Skeletal muscle satellite cell (primary cell): ENCODE results near the gene ZPBP2. TPM values are rescaled to one million over a fixed set of nuclear protein-coding genes. Genes with fewer than 3 reads are reported as not detected.

ENCODE experiments used
- H3K27me3 ChIP-seq: 2 replicates; pipeline ENCODE4 v1.7.0; 2013; ENCODE audit warnings: low read length; ENCODE audit not compliant: control insufficient read depth, insufficient read depth
- H3K36me3 ChIP-seq: 2 replicates; pipeline ENCODE4 v1.7.0; 2013; ENCODE audit warnings: mild to moderate bottlenecking, control low read depth, low read length; ENCODE audit not compliant: insufficient read depth
- H3K4me1 ChIP-seq: 2 replicates; pipeline ENCODE4 v1.7.0; 2013; ENCODE audit warnings: low read length; ENCODE audit not compliant: control insufficient read depth, insufficient read depth
- H3K4me2 ChIP-seq: 2 replicates; pipeline ENCODE4 v1.7.0; 2013; ENCODE audit warnings: mild to moderate bottlenecking, low read length
- H3K4me3 ChIP-seq: 2 replicates; pipeline ENCODE4 v1.7.0; 2013; ENCODE audit warnings: low read length
- H3K9ac ChIP-seq: 2 replicates; pipeline ENCODE4 v1.7.0; 2013; ENCODE audit warnings: mild to moderate bottlenecking, low read depth, low read length, moderate library complexity
- H3K9me3 ChIP-seq: replicated peaks from 2 replicates; pipeline ENCODE4 v1.7.0; 2013; ENCODE audit warnings: mild to moderate bottlenecking, control low read depth, low read length
- total RNA-seq: library from RNA; depleted of rRNA; stranded (reverse); fragments of >200 nt; gene quantifications from 2 replicates; pipeline ENCODE4 v1.2.3, GENCODE V29; 2012; rRNA removed

ZPBP2 gene
- total RNA-seq, result not detected in 2 replicates

- Histone ChIP-seq H3K4me1 (no peaks in the 10 kb centered on the region), H3K27me3 (peaks cover 83% of the 10 kb centered on the region), H3K9ac (no peak within 1 kb of the TSS)
Measured at GRCh38 chr17:39867880-39868553, at the start of gene ZPBP2. TSS of gene ZPBP2 (plus strand) at chr17:39868202. CDS start at chr17:39868355, 153 bp downstream.

GRCh38 chr17:39818358-39819000 lies 49.5 kb upstream of the ZPBP2 start:
- no peak overlapping the region for H3K9ac ChIP-seq
- no peaks in the 10 kb centered on the region for H3K9me3 ChIP-seq
- H3K27me3 ChIP-seq, result peaks cover 16% of the 10 kb centered on the region
- no peak overlapping the region for H3K4me2 ChIP-seq
- no peaks in the 10 kb centered on the region for H3K36me3 ChIP-seq
- no peaks in the 10 kb centered on the region for H3K4me1 ChIP-seq
- H3K4me3 ChIP-seq, result no peak overlapping the region

More at GRCh38 chr17:39867880-39868553, at the start of gene ZPBP2:
- Histone ChIP-seq H3K36me3 (no peaks in the 10 kb centered on the region), H3K4me3 (no peak within 1 kb of the TSS), H3K9me3 (peaks cover 6% of the 10 kb centered on the region), H3K4me2 (no peak within 1 kb of the TSS)

DNA sequence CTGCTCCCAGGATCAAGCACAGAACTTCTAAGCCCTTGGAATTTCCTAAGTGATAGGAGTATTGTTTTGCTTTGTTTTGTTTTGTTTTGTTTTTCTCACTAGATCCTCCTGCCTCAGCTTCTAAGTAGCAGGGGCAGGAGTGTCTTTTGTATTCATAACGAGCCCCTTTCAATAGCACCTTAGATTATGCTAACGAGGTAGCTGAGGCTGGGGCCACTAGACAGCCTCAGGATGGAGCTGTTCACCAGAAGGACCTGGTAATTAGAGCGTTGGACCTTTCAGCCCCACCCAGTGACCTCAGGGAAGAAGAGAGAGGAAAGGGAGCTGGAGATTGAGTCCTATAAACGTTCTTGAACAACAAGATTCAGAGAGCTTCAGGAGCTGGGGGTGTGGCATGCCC lies 47.5 kb upstream of the ZPBP2 start:
- no peak overlapping the region for H3K4me3 ChIP-seq
- no peak overlapping the region for H3K9ac ChIP-seq
- no peaks in the 10 kb centered on the region for H3K9me3 ChIP-seq
- peaks cover 7% of the 10 kb centered on the region for H3K27me3 ChIP-seq
- no peak overlapping the region for H3K4me2 ChIP-seq
- H3K36me3 ChIP-seq, result no peaks in the 10 kb centered on the region
- no peaks in the 10 kb centered on the region for H3K4me1 ChIP-seq

GRCh38 chr17:39820987-39821386 lies 47.0 kb upstream of the ZPBP2 start:
- Histone ChIP-seq H3K4me1 (no peaks in the 10 kb centered on the region), H3K4me3 (no peak overlapping the region), H3K9me3 (no peaks in the 10 kb centered on the region), H3K36me3 (no peaks in the 10 kb centered on the region), H3K4me2 (no peak overlapping the region), H3K27me3 (peaks cover 11% of the 10 kb centered on the region), H3K9ac (no peak overlapping the region)

DNA sequence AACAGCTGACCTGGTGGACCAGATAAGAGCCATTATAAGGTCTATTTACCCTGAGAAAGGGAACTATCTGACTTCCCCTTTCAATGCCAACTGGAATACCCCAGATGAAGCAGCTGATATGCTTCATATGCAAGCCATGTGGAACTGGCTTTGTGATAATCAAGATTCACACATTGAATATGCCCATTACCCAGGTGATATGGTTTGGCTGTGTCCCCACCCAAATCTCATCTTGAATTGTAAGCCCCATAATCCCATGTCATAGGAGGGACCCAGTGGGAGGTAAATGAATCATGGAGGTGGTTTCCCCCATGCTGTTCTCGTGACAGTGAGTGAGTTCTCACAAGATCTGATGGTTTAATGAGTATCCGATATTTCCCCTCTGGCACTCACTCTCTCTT lies 46.0 kb upstream of the ZPBP2 start:
- peaks cover 21% of the 10 kb centered on the region for H3K27me3 ChIP-seq
- H3K4me3 ChIP-seq, result no peak overlapping the region
- H3K4me2 ChIP-seq, result no peak overlapping the region
- H3K36me3 ChIP-seq, result no peaks in the 10 kb centered on the region
- no peak overlapping the region for H3K9ac ChIP-seq
- no peaks in the 10 kb centered on the region for H3K9me3 ChIP-seq
- H3K4me1 ChIP-seq, result no peaks in the 10 kb centered on the region

DNA sequence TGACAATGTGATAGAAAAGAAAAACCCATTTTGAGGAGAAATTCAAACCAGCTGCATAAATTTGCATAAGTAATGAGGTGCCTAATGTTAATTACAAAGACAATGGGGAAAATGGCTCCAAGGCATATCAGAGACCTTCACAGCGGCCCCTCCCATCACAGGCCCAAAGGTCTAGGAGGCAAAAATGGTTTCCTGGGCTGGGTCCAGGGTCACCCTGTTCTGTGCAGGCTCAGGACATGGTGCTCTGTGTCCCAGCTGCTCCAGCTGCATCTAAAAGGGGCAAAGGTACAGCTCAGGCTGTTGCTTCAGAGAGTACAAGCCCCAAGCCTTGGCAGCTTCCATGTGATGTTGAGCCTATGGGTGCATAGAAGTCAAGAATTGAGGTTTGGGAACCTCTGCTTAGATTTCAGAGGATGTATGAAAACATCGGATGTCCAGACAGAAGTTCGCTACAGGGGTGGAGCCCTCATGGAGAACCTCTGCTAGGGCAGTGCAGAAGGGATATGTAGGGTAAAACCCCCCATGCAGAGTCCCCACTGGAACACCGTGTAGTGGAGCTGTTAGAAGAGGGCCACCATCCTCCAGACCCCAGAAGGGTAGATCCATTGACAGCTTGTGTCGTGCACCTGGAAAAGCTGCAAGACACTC lies 44.5 kb upstream of the ZPBP2 start:
- H3K9me3 ChIP-seq, result no peaks in the 10 kb centered on the region
- no peak overlapping the region for H3K4me2 ChIP-seq
- peaks cover 33% of the 10 kb centered on the region for H3K27me3 ChIP-seq
- no peaks in the 10 kb centered on the region for H3K36me3 ChIP-seq
- H3K4me1 ChIP-seq, result no peaks in the 10 kb centered on the region
- H3K9ac ChIP-seq, result no peak overlapping the region
- H3K4me3 ChIP-seq, result no peak overlapping the region

- no peak overlapping the region for H3K4me2 ChIP-seq
- H3K4me1 ChIP-seq, result no peaks in the 10 kb centered on the region
- H3K27me3 ChIP-seq, result peaks cover 45% of the 10 kb centered on the region
- H3K9ac ChIP-seq, result no peak overlapping the region
- no peaks in the 10 kb centered on the region for H3K36me3 ChIP-seq
- H3K9me3 ChIP-seq, result no peaks in the 10 kb centered on the region
- H3K4me3 ChIP-seq, result no peak overlapping the region
Measured at GRCh38 chr17:39826334-39826733, 41.7 kb upstream of the ZPBP2 start.

DNA sequence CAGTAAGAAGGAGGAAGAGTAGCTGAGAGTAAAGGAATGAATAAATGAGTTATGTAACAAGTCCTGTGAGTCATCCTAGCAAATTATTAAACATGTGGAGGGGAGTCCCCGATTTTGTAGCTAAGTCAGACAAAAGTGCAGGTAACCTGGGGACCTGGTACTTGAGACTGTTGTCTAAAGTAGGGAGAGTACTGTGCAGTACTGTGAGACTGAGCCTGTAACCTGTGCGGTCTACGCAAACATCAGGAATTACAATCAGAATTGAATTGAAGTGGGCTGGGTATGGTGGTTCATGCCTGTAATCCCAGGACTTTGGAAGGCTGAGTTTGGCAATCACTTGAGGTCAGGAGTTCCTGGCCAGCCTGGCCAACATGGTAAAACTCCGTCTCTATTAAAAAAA lies 39.6 kb upstream of the ZPBP2 start:
- no peaks in the 10 kb centered on the region for H3K36me3 ChIP-seq
- no peaks in the 10 kb centered on the region for H3K9me3 ChIP-seq
- no peak overlapping the region for H3K4me3 ChIP-seq
- H3K4me2 ChIP-seq, result no peak overlapping the region
- H3K4me1 ChIP-seq, result no peaks in the 10 kb centered on the region
- peaks cover 61% of the 10 kb centered on the region for H3K27me3 ChIP-seq
- no peak overlapping the region for H3K9ac ChIP-seq

DNA sequence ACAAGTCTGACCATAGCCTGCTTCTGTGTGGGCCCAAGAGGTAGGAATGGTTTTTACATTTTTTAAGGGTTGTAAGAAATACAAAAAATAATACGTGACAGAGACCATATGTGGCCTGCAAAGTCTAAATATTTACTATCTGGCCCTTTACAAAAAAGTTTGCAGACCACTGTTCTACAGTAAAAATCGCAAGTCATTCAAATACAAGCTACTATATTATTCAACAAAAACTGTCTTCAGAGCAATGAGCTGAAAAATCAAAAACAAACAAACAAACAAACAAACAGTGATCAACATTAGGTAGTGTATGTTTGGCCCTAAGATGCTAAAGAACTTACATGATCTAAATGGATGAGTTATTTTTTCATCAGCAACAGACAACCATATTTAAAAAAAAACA lies 36.4 kb upstream of the ZPBP2 start:
- Histone ChIP-seq H3K9me3 (no peaks in the 10 kb centered on the region), H3K4me2 (no peak overlapping the region), H3K4me1 (no peaks in the 10 kb centered on the region), H3K36me3 (no peaks in the 10 kb centered on the region), H3K27me3 (peaks cover 64% of the 10 kb centered on the region), H3K4me3 (no peak overlapping the region), H3K9ac (no peak overlapping the region)

- no peak overlapping the region for H3K9ac ChIP-seq
- H3K4me3 ChIP-seq, result no peak overlapping the region
- H3K36me3 ChIP-seq, result no peaks in the 10 kb centered on the region
- H3K9me3 ChIP-seq, result no peaks in the 10 kb centered on the region
- peaks cover 53% of the 10 kb centered on the region for H3K27me3 ChIP-seq
- H3K4me2 ChIP-seq, result no peak overlapping the region
- H3K4me1 ChIP-seq, result no peaks in the 10 kb centered on the region
Measured at GRCh38 chr17:39834017-39834416, 34.0 kb upstream of the ZPBP2 start.

DNA sequence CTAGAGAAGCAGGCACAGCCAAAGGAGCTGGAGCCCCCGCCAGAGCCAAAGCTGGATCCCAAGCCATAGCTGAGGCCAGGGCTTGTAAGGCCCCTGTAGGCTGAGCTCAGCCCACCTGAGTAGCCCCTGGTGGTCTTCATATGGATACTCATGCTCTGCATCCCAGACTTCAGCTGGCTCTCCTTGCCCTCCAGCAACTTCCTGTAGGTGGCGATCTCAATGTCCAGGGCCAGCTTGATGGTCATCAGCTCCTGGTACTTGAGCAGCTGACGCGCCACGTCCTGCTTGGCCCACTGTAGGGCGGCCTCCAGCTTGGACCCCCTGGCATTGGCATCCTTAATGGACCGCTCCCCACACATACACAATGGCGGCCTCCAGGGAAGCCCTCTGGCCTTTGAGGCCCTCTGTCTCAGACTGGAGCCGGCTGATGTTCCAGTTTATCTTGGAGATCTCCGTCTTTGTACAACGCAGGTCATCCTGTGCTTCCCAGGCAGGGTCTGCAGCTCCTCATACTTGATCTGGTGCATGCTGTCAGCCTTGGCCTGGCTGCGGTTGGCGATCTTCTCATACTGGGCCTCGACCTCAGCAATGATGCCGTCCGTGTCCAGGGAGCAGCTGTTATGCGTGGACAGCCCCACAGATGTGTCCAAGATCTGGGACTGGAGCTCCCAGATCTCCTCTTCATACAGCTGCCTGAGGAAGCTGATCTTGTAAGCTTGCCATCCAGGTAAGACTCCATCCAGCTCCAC lies 32.8 kb upstream of the ZPBP2 start:
- H3K9me3 ChIP-seq, result no peaks in the 10 kb centered on the region
- H3K4me1 ChIP-seq, result no peaks in the 10 kb centered on the region
- no peaks in the 10 kb centered on the region for H3K36me3 ChIP-seq
- no peak overlapping the region for H3K4me3 ChIP-seq
- no peak overlapping the region for H3K4me2 ChIP-seq
- H3K27me3 ChIP-seq, result peaks cover 56% of the 10 kb centered on the region
- no peak overlapping the region for H3K9ac ChIP-seq
